Aortic smooth muscle cell (primary cell): Measurements from ENCODE around the gene PSPC1. TPM values are rescaled to one million over a fixed set of nuclear protein-coding genes. Genes with fewer than 3 reads are reported as not detected.

Experiments
- total RNA-seq: library from RNA; depleted of rRNA; stranded (reverse); fragments of >200 nt; gene quantifications from 2 replicates; pipeline ENCODE4 v1.2.3, GENCODE V29; 2014

The PSPC1 gene, protein sequence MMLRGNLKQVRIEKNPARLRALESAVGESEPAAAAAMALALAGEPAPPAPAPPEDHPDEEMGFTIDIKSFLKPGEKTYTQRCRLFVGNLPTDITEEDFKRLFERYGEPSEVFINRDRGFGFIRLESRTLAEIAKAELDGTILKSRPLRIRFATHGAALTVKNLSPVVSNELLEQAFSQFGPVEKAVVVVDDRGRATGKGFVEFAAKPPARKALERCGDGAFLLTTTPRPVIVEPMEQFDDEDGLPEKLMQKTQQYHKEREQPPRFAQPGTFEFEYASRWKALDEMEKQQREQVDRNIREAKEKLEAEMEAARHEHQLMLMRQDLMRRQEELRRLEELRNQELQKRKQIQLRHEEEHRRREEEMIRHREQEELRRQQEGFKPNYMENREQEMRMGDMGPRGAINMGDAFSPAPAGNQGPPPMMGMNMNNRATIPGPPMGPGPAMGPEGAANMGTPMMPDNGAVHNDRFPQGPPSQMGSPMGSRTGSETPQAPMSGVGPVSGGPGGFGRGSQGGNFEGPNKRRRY
- total RNA-seq = 48.7 and 50.8 TPM in 2 replicates

DNA sequence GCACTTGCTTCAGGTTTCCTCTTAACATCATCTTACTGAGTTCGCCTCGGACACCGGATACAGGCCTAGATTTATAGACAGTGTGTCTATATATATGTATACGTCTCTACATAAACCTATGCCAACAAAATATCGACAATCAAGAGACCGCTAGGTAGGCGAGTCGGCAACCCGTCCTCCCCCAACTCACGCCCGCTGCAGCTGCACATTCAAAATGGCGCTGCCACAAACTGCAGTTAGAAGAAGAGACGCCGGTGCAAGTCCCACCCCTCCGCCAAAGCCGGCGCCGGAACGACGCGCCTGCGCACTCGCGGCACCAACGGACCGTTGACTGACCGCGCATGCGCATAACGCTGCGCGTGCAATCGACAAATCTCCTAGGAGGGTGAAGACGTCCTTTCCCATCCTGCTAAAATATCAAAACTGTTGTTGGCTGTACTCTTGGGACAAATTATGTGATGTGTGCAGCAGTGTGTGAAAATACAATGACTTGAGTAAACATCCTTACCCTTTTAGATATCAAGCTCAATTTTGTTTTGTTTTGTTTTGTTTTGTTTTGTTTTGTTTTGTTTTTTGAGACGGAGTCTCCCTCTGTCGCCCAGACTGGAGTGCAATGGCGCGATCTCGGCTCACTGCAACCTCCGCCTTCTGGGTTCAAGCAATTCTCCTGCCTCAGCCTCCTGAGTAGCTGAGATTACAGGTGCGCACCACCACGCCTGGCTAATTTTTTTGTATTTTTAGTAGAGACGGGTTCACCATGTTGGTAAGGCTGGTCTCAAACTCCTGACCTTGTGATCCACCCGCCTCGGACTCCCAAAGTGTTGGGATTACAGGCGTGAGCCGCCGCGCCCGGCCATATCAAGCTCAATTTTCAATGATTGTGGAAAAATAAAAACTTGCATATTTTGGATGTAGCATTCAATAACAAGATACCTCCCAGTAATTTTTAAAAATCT lies at the start of gene PSPC1:
TSS of gene PSPC1 (minus strand) at position 219 of the 956 bp plus-strand sequence. CDS start at position 31, 188 bp downstream.

Other genes starting within 250 kb of the PSPC1 start
- gene TPTE2, start 221.4 kb downstream of the PSPC1 start, total RNA-seq = not detected in 2 replicates
- gene MPHOSPH8, start 149.3 kb downstream of the PSPC1 start, total RNA-seq = 19.8 and 20.1 TPM in 2 replicates
- gene ZMYM5, start 80.7 kb upstream of the PSPC1 start, total RNA-seq = 10.3 and 14.2 TPM in 2 replicates
- gene ZMYM2, start 175.8 kb upstream of the PSPC1 start, total RNA-seq = 27.9 and 43.9 TPM in 2 replicates